HEK293 (cell line): Measurements from ENCODE around the gene CTDSPL2.

Experiments
- BCL11A ChIP-seq: fragments of 450-650 bp; formaldehyde crosslinking; IDR thresholded peaks from 2 replicates; pipeline ENCODE4 v1.5.1; 2016; ENCODE audit warnings: low read depth, missing biosample characterization, missing genetic modification characterization
- CTCF ChIP-seq: fragments of 450-650 bp; formaldehyde crosslinking; IDR thresholded peaks from 2 replicates; pipeline ENCODE4 v1.5.1; 2016; ENCODE audit warnings: missing biosample characterization, missing genetic modification characterization
- ELK4 ChIP-seq: IDR thresholded peaks from 2 replicates; pipeline ENCODE4 v1.6.1; 2011; ENCODE audit warnings: mild to moderate bottlenecking, low read depth, low read length, borderline replicate concordance
- HIC1 ChIP-seq: fragments of 450-650 bp; formaldehyde crosslinking; IDR thresholded peaks from 2 replicates; pipeline ENCODE4 v1.5.1; 2016; ENCODE audit warnings: missing biosample characterization, missing genetic modification characterization
- SCRT2 ChIP-seq: fragments of 450-650 bp; formaldehyde crosslinking; IDR thresholded peaks from 2 replicates; pipeline ENCODE4 v1.5.1; 2016; ENCODE audit warnings: missing biosample characterization, missing genetic modification characterization
- ZNF10 ChIP-seq: fragments of 450-650 bp; formaldehyde crosslinking; IDR thresholded peaks from 2 replicates; pipeline ENCODE4 v1.5.1; 2017; ENCODE audit warnings: missing biosample characterization, missing genetic modification characterization
- ZNF114 ChIP-seq: fragments of 450-650 bp; formaldehyde crosslinking; IDR thresholded peaks from 2 replicates; pipeline ENCODE4 v1.5.0; 2017; ENCODE audit warnings: missing biosample characterization, missing genetic modification characterization
- ZNF132 ChIP-seq: fragments of 450-650 bp; formaldehyde crosslinking; IDR thresholded peaks from 2 replicates; pipeline ENCODE4 v1.5.1; 2017; ENCODE audit warnings: missing biosample characterization, missing genetic modification characterization, borderline replicate concordance
- ZNF24 ChIP-seq: fragments of 450-650 bp; formaldehyde crosslinking; IDR thresholded peaks from 2 replicates; pipeline ENCODE4 v1.5.1; 2016; ENCODE audit warnings: missing biosample characterization, missing genetic modification characterization
- ZNF362 ChIP-seq: fragments of 450-650 bp; formaldehyde crosslinking; IDR thresholded peaks from 2 replicates; pipeline ENCODE4 v1.5.1; 2016; ENCODE audit warnings: missing biosample characterization, missing genetic modification characterization
- ZNF610 ChIP-seq: fragments of 450-650 bp; formaldehyde crosslinking; IDR thresholded peaks from 2 replicates; pipeline ENCODE4 v1.5.1; 2016; ENCODE audit warnings: missing biosample characterization, missing genetic modification characterization, borderline replicate concordance
- TF ChIP-seq, protein P1 (sequence below): fragments of 450-650 bp; formaldehyde crosslinking; IDR thresholded peaks from 2 replicates; pipeline ENCODE4 v1.5.1; 2016; ENCODE audit warnings: missing biosample characterization, missing genetic modification characterization
- TF ChIP-seq, protein P2 (sequence below): fragments of 450-650 bp; formaldehyde crosslinking; IDR thresholded peaks from 2 replicates; pipeline ENCODE4 v1.5.1; 2016; ENCODE audit warnings: missing biosample characterization, missing genetic modification characterization, borderline replicate concordance

DNA sequence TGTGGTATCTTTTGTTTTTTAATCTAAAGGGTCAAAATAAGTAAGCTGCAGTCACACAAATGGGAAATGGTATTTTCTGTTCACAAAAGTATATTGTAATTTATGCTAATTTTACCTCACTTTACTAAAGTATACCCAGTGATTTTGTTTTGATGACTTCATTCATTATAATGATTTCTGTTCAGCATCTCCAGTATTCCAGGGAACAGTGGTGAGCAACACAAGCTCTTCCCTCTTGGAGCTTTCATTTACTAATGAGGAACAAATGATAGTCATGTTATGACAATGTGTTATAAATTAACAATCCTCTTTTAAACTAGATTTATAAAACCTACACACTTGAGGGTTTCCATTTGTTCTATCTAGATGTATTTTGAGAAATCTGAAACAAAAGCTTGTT, 89.0 kb downstream of the CTDSPL2 start:
- TF ChIP-seq HIC1 (tag by site-specific recombination) (no peak), CTCF (tag by site-specific recombination) (no peak), ZNF114 (tag by site-specific recombination) (no peak), BCL11A (tag by site-specific recombination) (no peak), ZNF132 (no peak), SCRT2 (tag by site-specific recombination) (no peak), ZNF610 (tag by site-specific recombination) (no peak), ZNF10 (tag by site-specific recombination) (no peak), ZNF24 (tag by site-specific recombination) (no peak), ZNF362 (no peak), ELK4 (no peak)
- TF ChIP-seq, protein P1, sequence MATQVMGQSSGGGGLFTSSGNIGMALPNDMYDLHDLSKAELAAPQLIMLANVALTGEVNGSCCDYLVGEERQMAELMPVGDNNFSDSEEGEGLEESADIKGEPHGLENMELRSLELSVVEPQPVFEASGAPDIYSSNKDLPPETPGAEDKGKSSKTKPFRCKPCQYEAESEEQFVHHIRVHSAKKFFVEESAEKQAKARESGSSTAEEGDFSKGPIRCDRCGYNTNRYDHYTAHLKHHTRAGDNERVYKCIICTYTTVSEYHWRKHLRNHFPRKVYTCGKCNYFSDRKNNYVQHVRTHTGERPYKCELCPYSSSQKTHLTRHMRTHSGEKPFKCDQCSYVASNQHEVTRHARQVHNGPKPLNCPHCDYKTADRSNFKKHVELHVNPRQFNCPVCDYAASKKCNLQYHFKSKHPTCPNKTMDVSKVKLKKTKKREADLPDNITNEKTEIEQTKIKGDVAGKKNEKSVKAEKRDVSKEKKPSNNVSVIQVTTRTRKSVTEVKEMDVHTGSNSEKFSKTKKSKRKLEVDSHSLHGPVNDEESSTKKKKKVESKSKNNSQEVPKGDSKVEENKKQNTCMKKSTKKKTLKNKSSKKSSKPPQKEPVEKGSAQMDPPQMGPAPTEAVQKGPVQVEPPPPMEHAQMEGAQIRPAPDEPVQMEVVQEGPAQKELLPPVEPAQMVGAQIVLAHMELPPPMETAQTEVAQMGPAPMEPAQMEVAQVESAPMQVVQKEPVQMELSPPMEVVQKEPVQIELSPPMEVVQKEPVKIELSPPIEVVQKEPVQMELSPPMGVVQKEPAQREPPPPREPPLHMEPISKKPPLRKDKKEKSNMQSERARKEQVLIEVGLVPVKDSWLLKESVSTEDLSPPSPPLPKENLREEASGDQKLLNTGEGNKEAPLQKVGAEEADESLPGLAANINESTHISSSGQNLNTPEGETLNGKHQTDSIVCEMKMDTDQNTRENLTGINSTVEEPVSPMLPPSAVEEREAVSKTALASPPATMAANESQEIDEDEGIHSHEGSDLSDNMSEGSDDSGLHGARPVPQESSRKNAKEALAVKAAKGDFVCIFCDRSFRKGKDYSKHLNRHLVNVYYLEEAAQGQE (tag by site-specific recombination), result no peak
- TF ChIP-seq, protein P2, sequence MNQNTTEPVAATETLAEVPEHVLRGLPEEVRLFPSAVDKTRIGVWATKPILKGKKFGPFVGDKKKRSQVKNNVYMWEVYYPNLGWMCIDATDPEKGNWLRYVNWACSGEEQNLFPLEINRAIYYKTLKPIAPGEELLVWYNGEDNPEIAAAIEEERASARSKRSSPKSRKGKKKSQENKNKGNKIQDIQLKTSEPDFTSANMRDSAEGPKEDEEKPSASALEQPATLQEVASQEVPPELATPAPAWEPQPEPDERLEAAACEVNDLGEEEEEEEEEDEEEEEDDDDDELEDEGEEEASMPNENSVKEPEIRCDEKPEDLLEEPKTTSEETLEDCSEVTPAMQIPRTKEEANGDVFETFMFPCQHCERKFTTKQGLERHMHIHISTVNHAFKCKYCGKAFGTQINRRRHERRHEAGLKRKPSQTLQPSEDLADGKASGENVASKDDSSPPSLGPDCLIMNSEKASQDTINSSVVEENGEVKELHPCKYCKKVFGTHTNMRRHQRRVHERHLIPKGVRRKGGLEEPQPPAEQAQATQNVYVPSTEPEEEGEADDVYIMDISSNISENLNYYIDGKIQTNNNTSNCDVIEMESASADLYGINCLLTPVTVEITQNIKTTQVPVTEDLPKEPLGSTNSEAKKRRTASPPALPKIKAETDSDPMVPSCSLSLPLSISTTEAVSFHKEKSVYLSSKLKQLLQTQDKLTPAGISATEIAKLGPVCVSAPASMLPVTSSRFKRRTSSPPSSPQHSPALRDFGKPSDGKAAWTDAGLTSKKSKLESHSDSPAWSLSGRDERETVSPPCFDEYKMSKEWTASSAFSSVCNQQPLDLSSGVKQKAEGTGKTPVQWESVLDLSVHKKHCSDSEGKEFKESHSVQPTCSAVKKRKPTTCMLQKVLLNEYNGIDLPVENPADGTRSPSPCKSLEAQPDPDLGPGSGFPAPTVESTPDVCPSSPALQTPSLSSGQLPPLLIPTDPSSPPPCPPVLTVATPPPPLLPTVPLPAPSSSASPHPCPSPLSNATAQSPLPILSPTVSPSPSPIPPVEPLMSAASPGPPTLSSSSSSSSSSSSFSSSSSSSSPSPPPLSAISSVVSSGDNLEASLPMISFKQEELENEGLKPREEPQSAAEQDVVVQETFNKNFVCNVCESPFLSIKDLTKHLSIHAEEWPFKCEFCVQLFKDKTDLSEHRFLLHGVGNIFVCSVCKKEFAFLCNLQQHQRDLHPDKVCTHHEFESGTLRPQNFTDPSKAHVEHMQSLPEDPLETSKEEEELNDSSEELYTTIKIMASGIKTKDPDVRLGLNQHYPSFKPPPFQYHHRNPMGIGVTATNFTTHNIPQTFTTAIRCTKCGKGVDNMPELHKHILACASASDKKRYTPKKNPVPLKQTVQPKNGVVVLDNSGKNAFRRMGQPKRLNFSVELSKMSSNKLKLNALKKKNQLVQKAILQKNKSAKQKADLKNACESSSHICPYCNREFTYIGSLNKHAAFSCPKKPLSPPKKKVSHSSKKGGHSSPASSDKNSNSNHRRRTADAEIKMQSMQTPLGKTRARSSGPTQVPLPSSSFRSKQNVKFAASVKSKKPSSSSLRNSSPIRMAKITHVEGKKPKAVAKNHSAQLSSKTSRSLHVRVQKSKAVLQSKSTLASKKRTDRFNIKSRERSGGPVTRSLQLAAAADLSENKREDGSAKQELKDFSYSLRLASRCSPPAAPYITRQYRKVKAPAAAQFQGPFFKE (tag by site-specific recombination), result no peak
